ENCODE data around the gene C22orf39. TPM values are rescaled to one million over a fixed set of nuclear protein-coding genes. Genes with fewer than 3 reads are reported as not detected.

Gene C22orf39, protein sequence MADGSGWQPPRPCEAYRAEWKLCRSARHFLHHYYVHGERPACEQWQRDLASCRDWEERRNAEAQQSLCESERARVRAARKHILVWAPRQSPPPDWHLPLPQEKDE
- total RNA-seq (10 to 100 TPM; 44.2 to 45.1 TPM), polyA plus RNA-seq (10 to 100 TPM; 51.9 to 58.7 (median 58.0) TPM), total RNA-seq (17.7 to 38.0 (median 26.7) reads per million in 6 experiments)

DNA sequence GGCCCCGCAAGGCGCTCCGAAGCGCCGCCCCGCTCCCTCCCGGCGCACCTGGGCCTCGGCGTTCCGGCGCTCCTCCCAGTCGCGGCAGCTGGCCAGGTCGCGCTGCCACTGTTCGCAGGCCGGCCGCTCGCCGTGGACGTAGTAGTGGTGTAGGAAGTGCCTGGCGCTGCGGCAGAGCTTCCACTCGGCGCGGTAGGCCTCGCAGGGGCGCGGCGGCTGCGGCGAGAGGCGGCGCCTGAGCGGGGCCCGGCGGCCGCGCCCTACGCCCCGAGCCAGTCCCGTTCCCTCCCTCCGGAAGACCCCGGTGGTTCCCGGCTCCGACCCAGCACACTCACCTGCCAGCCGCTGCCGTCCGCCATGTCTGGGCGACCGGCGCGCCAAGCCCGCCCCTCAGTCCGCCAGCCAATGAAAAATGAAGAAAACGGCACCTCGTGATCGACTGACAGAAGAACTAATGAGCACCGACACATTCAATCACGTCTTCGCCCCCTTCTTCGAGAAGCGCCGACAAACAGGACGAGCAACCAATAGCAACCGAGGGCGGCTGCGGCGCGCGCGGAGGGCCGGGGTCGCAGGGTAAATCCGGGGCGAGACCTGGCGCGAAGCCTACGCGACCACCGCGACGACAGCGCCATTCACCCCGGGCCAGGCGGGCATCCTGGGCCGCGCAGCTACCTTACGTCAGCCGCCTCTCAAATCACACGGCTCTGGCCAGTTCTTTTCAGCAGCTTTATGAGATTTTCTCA lies at the start of gene C22orf39:
TSS of gene C22orf39 (minus strand) at position 382 of the 746 bp plus-strand sequence. CDS start at position 359, 23 bp downstream.
- Mint-ChIP-seq H3K4me3 (peak within 1 kb of the TSS; percentile 88 to 98 (median 94)), H3K36me3 (peaks cover 0 to 37% (median 0%) of the 10 kb centered on the region in 3 donors), H3K27me3 (no peaks in the 10 kb centered on the region), H3K9me3 (no peaks in the 10 kb centered on the region), H3K27ac (peak within 1 kb of the TSS; percentile 87 to 99 (median 96)), H3K4me1 (peaks cover 18 to 54% (median 45%) of the 10 kb centered on the region in 4 donors)
- DNase-seq, result peak; percentile 77 to 94 (median 88)
- peak; percentile 91 to 92 for ATAC-seq
- POLR2A ChIA-PET, result interaction anchor here (0.6 to 5.3 kb wide), 9 partner anchors 15 to 1555 kb away, joined by 3 to 105 read pairs (median 3); partner anchors contain the start of genes CDC45, ESS2, HIRA and MRPL40

DNA sequence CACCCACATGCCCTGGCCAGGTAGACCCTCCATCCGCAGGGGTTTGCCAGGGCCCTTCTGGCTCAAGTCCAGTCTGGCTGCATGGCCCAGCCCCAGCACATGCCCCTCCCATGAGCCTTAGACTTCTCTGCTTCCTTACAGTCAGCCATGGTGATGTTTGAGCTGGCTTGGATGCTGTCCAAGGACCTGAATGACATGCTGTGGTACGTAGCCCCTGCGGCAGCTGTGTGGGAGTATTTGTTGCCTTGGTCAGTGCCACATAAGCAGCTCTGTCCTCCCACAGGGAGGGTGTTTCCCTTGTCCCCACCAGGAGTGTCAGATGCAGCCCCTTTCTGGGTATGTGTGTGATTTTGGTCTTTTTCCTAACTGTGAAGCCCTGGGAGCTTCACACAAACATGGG lies 49.7 kb upstream of the C22orf39 start:
- Mint-ChIP-seq H3K4me1 (peaks cover 6 to 8% (median 8%) of the 10 kb centered on the region in 4 donors), H3K27me3 (no peaks in the 10 kb centered on the region), H3K4me3 (no peak overlapping the region), H3K27ac (peak overlapping the region in 2 of 10 donors; percentile 22 to 35), H3K36me3 (no peaks in the 10 kb centered on the region), H3K9me3 (no peaks in the 10 kb centered on the region)
- ATAC-seq (no peak), DNase-seq (no peak)
- POLR2A ChIA-PET, result interaction anchor here (0.9 kb wide), 1 partner anchor 133 kb away, joined by 3 read pairs; no protein-coding TSS in a partner anchor

DNA sequence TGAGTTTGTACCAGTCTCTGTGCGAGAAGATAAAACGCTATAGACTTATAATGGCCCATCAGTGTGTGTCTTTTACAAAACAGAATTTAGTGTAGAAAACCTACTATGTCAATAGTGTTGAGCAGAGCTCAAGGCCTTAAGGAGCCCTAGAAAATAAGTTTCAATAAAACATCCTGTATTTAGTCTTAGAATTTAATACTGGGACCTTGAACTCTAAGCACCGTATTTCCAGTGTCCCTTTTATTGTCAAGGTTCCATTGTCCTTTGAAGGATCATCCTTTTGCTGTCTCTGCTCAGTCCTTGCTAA lies 48.8 kb upstream of the C22orf39 start:
- H3K27ac Mint-ChIP-seq, result peak overlapping the region in 6 of 10 donors; percentile 19 to 91 (median 84)
- H3K4me3 Mint-ChIP-seq, result no peak overlapping the region
- no peaks in the 10 kb centered on the region for H3K27me3 Mint-ChIP-seq
- ATAC-seq (no peak), DNase-seq (no peak)
- H3K4me1 Mint-ChIP-seq, result peaks cover 6 to 8% (median 8%) of the 10 kb centered on the region in 4 donors
- POLR2A ChIA-PET, result interaction anchor here (0.8 to 1.3 kb wide), 3 partner anchors 100 to 135 kb away, joined by 3 to 7 read pairs (median 6); no protein-coding TSS in a partner anchor
- no peaks in the 10 kb centered on the region for H3K36me3 Mint-ChIP-seq
- H3K9me3 Mint-ChIP-seq, result no peaks in the 10 kb centered on the region

DNA sequence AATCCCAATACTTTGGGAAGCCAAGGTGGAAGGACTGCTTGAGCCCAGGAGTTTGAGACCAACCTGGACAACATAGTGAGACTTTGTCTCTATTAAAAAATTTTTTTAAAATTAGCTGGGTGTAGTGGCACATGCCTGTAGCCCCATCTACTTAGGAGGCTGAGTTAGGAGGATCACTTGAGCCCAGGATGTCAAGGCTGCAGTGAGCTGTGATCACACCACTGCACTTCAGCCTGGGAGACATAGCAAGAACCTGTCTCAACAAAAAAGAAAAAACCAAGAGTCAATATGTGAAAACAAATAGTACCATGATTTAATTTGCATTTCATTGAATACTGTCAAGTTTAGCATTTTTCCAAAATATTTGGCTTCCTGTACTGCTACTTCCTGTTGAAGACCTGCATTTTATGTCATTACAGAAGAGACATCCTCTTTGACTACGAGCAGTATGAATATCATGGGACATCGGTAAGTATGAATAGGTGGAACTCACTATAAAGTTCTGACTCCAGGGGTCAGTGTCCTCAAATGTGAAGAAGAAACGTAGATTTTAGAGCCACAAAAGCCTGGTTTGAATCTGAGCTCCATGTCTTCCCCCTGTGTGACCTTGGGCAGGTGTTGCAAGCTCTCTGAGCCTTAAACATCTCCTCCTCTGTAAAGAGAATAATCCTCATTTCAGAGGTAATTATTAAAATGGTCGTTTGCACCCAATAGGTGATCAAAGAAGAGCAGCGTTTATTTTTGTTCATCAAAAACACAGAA lies 48.2 kb upstream of the C22orf39 start:
- ATAC-seq, result peak; percentile 50 to 61
- POLR2A ChIA-PET, result interaction anchor here (0.8 to 1.3 kb wide), 3 partner anchors 100 to 136 kb away, joined by 3 to 7 read pairs (median 6); no protein-coding TSS in a partner anchor
- H3K27ac Mint-ChIP-seq, result peak overlapping the region in 7 of 10 donors; percentile 19 to 91 (median 82)
- H3K27me3 Mint-ChIP-seq, result no peaks in the 10 kb centered on the region
- H3K4me1 Mint-ChIP-seq, result peaks cover 6 to 8% (median 8%) of the 10 kb centered on the region in 4 donors
- no peak overlapping the region for H3K4me3 Mint-ChIP-seq
- no peaks in the 10 kb centered on the region for H3K9me3 Mint-ChIP-seq
- DNase-seq, result peak in 5 of 10 donors; percentile 9 to 59 (median 19)
- H3K36me3 Mint-ChIP-seq, result no peaks in the 10 kb centered on the region

DNA sequence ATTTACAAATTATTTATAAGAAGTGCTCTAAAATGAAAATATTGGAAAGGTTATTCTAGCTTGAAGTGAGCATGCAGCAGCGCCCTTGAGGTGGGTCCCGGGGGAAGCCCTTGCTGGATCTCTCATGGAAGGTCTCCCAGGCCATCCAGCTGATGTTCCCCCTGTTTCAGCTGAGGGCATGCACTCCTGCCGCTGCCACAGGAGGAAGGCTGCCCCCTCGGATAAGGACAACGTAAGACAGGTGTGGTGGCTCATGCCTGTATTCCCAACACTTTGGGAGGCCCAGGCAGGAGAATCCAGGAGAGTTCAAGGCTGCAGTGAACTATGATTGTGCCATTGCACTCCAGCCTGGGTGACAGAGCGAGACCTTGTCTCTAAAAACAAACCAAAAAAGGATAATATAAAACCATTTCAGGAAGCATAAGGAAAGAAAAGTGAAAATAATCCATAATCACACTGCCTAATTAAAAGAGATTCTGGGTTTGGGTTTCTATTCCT lies 47.2 kb upstream of the C22orf39 start:
- Mint-ChIP-seq H3K27me3 (no peaks in the 10 kb centered on the region), H3K36me3 (no peaks in the 10 kb centered on the region), H3K4me1 (peaks cover 6 to 8% (median 8%) of the 10 kb centered on the region in 4 donors), H3K9me3 (no peaks in the 10 kb centered on the region), H3K4me3 (no peak overlapping the region), H3K27ac (peak overlapping the region in 1 of 10 donors; percentile 30)
- ATAC-seq, result no peak
- POLR2A ChIA-PET, result no interaction called here
- DNase-seq, result no peak

DNA sequence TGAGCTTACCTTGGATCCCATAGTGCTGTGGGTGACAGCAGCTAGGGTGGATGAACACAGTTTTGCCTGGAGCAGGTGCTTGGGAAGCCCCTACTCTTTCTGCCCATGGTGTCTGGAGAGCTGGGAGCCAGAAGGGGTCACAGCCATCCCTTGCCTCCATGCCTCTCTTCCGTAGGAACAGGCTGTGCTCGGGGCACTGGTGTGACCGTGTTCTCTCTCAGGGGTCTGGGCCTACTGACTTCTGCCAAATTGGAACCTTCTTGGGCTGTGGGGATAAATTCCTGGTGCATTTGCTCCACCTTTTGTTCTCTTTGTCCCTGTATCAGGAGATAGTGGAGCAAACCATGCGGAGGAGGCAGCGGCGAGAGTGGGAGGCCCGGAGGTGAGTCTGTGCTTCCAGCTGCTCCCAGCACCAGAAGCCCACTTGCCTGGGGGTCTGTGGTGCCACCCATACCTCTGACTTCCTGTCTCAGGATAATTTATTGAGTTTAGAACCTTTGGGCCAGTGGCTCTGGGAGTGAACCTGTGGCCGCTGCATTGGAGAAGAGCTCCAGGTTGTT lies 46.6 kb upstream of the C22orf39 start:
- DNase-seq, result no peak
- no peak for ATAC-seq
- Mint-ChIP-seq H3K9me3 (no peaks in the 10 kb centered on the region), H3K36me3 (no peaks in the 10 kb centered on the region), H3K4me1 (peaks cover 6 to 10% (median 8%) of the 10 kb centered on the region in 4 donors), H3K27me3 (no peaks in the 10 kb centered on the region), H3K27ac (no peak overlapping the region), H3K4me3 (no peak overlapping the region)
- POLR2A ChIA-PET, result interaction anchor here (0.6 kb wide), 1 partner anchor 46 kb away, joined by 3 read pairs; no protein-coding TSS in a partner anchor

DNA sequence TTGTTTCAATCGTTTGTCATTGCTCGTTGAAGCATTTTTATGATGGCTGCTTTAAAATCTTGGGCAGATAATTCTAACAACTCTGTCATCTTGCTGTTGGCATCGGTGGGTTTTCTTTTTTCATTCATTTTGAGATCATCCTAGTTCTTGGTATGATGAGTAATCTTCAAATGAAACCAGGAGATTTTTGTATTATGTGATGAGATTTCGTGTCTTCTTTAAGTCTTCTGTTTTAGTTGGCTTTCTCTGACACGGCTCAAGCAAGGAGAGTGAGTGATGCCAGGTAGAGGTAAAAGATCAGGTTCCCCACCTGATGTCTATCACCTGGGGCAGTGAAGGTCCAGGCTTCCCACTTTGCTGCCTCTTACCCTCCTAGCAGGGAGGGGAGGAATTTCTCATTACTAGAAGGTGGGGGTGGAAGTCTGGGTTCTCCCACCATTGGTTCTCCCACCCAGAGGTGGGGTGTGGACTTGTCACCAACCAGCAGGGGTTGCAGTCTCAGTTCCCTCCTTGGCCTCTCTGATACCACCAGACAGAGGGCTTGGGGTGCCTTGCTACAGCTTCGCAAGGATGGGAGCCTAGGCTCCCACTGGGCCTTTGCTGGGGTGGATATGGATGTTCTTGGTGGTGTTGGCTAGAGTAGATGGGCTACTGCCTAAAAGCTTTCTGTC lies 45.1 kb upstream of the C22orf39 start:
- Mint-ChIP-seq H3K4me1 (peaks cover 4 to 10% (median 8%) of the 10 kb centered on the region in 4 donors), H3K4me3 (no peak overlapping the region), H3K27me3 (no peaks in the 10 kb centered on the region), H3K36me3 (no peaks in the 10 kb centered on the region), H3K9me3 (no peaks in the 10 kb centered on the region), H3K27ac (no peak overlapping the region)
- DNase-seq (no peak), ATAC-seq (no peak)
- POLR2A ChIA-PET, result no interaction called here

DNA sequence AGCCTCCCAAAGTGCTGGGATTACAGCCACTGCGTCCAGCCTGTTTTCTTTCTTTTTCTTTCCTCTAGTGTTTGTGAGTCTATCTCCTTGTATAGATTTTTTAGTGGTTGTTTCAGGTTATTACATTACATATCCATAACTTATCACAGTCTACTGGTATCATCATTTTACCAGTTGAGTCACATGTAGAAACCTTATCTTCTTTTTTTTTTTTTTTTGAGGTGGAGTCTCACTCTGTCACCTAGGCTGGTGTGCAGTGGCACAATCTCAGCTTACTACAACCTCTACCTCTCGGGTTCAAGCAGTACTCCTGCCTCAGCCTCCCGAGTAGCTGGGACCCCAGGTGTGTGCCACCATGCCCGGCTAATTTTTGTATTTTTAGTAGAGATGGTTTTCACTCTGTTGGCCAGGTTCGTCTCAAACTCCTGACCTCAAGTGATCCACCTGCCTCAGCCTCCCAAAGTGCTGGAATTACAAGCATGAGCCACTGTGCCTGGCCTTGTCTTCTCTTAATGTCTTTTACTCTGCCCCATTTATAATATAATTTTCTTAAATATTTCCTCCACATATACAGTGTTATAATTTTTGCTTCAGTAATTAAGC lies 43.2 kb upstream of the C22orf39 start:
- Mint-ChIP-seq H3K9me3 (no peaks in the 10 kb centered on the region), H3K27ac (no peak overlapping the region), H3K27me3 (no peaks in the 10 kb centered on the region), H3K4me3 (no peak overlapping the region), H3K4me1 (peaks cover under 1 to 5% (median 2%) of the 10 kb centered on the region in 4 donors), H3K36me3 (no peaks in the 10 kb centered on the region)
- POLR2A ChIA-PET, result no interaction called here
- DNase-seq (no peak), ATAC-seq (no peak)

DNA sequence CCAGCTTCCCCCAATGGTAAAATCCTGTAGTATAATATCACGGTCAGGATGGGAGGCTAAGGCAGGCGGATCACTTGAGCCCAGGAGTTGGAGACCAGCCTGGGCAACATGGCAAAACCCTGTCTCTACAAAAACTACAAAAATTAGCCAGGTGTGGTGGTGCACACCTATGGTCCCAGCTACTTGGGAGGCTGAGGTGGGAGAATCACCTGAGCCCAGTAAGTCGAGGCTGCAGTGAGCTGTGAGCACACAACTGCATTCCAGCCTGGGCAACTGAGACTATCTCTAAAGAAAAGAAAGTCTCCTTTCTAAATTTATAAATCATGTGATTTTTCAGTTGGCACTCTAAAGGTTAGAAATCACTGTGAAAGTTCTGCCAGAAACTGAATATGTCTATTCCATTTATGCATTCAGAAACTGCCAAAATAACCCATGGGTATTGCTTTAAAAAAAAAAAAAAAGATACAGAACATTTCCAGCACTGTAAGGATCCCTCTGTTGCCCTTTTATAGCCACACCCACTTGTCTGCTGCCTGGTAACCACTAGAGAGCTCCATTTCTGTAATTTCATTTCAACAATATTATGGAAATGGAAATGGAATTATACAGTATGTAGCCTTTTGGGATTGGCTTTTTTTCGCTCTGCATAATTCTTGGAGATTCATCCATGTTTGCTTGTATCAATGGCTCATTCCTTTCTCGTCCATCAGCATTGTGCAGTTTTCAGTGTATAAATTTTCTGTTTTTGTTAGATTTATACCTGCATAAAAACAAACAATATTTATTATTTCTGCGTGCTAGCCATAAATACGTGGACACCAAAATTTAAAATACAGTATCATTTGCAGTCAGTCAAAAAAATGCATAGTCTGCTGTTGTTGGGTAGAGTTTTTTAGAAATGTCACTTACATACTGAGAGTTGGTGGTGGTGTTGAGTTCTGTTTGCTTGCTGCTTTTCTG lies 41.7 kb upstream of the C22orf39 start:
- no peak for DNase-seq
- ATAC-seq, result peak; percentile 42 to 47
- POLR2A ChIA-PET, result interaction anchor here (0.6 kb wide), 1 partner anchor 51 kb away, joined by 3 read pairs; no protein-coding TSS in a partner anchor

DNA sequence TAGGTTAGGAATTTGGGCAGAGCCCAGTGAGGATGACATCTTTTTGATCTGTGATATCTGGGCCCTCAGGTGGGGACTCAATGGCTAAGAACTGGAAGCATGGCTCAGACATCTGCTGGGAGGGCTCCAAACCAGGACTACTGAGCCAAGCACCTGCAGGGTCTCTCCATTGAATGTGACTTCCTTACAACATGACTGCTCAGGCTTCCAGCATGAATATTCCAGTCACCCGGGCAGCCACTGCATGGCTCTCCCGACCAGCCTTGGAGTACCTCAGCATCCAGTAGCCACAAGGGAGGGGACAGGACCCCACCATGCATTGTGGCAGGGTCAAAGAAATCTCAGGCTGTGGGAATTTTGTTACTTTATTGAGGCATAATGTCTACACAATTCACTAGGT lies 40.8 kb upstream of the C22orf39 start:
- peaks cover 0 to 2% (median 0%) of the 10 kb centered on the region in 4 donors for H3K4me1 Mint-ChIP-seq
- POLR2A ChIA-PET, result interaction anchor here (1.1 kb wide), 1 partner anchor 9 kb away, joined by 3 read pairs; the partner anchor contains the start of gene CDC45

More for the DNA sequence above, 41.7 kb upstream of the C22orf39 start:
- Mint-ChIP-seq H3K27me3 (no peaks in the 10 kb centered on the region), H3K27ac (peak overlapping the region in 1 of 10 donors; percentile 22), H3K9me3 (no peaks in the 10 kb centered on the region), H3K36me3 (no peaks in the 10 kb centered on the region), H3K4me3 (no peak overlapping the region), H3K4me1 (peaks cover 0 to 2% (median 0%) of the 10 kb centered on the region in 4 donors)

More for the DNA sequence above, 40.8 kb upstream of the C22orf39 start:
- no peaks in the 10 kb centered on the region for H3K36me3 Mint-ChIP-seq
- DNase-seq (no peak), ATAC-seq (no peak)
- no peaks in the 10 kb centered on the region for H3K9me3 Mint-ChIP-seq
- H3K4me3 Mint-ChIP-seq, result no peak overlapping the region
- H3K27ac Mint-ChIP-seq, result peak overlapping the region in 1 of 10 donors; percentile 22
- H3K27me3 Mint-ChIP-seq, result no peaks in the 10 kb centered on the region

Measured in naive thymus-derived CD8-positive, alpha-beta T cell (primary cell).